ENCODE measurements around the gene MAP1B. TPM values are rescaled to one million over a fixed set of nuclear protein-coding genes. Genes with fewer than 3 reads are reported as not detected.

The MAP1B gene
- total RNA-seq, 1 experiment from 2014 or later = not detected

DNA sequence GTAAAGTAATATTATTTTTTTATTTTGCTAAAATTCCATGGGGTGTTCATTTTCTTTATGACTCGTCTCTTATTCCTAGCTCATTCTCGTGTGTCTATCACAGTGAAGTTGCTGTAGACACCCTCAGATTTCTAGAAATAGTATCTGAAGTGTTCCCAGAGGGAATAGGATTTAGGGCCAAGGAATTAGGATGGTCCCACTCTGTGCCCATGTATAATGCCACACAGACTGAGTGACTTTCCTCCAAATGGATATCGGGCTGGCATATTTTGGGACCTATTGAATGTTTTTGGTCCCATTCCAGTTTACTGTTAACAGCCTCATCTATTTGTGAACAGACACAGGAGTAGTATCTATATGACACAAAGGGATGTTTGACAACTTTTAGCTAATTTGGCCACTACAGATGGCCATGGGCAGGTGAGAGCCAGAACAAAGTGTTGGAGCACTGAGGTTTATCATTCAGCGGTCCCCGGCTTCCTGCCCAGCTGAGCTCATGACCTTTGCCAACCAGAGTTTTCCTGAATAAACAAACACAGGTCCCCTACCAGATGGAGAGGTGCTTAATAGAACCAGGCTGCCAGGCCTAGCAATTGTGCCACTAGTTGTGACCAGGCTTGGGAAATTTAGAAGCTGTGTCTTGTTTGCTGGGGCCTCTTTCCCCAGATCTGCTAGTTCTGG, 46.9 kb downstream of the MAP1B start:
- H2AFZ ChIP-seq (ENCODE audit: low read length) = no peak overlapping the region
- no peak for DNase-seq
- no peaks in the 10 kb centered on the region for H4K20me1 ChIP-seq (ENCODE audit: insufficient read depth, low read depth, low read length)
- no peaks in the 10 kb centered on the region for H3K9me3 ChIP-seq (ENCODE audit: low read length)
- no peaks in the 10 kb centered on the region for H3K27me3 ChIP-seq (ENCODE audit: low read length)
- H3K9ac ChIP-seq (ENCODE audit: low read length) = no peak overlapping the region
- H3K4me3 ChIP-seq (ENCODE audit: low read length) = no peak overlapping the region
- H3K9me2 ChIP-seq (replicated peaks; ENCODE audit: insufficient read depth, low read length) = no peaks in the 10 kb centered on the region
- no peaks in the 10 kb centered on the region for H3K79me2 ChIP-seq (ENCODE audit: low read length)
- no peaks in the 10 kb centered on the region for H3K4me1 ChIP-seq (ENCODE audit: low read length)
- H3K36me3 ChIP-seq (ENCODE audit: insufficient read depth, low read length) = no peaks in the 10 kb centered on the region
- H3K4me2 ChIP-seq (ENCODE audit: low read depth, low read length, poor library complexity, severe bottlenecking) = no peak overlapping the region
- no peak overlapping the region for H3K27ac ChIP-seq (ENCODE audit: low read length)

DNA sequence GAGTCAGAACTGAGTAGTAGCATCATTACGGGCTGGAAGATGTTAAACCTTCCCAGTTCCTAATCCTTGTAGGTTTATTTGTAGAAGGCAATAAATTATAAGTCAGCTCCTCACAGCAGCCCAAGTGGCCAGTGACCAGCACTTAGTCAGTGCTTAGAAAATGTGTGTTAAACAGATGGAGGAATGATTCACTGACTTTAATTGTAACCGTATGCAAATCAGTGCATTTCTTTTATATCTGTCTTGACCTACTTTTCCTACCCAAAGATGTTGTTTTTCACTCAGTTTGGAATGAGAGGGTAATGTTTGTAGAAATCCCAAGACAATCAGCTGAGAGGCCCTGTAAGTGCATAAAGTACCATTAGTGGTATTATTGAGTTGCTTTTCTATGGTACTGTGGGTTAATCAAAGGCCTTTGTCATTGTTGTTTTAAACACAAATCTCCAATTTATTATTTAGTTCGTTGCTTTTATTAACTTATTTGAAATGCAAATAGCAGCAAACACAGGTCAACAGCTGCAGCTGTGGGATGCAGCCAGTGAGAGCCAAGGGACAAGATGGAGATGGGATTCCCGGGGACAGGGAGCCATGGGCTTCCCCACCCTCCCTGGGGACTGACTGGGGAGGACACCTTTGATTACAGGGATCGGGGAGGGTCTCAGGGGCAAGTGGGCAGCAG, 49.8 kb downstream of the MAP1B start:
- Histone ChIP-seq H3K4me1 (ENCODE audit: low read length) (no peaks in the 10 kb centered on the region), H3K9ac (ENCODE audit: low read length) (no peak overlapping the region), H3K36me3 (ENCODE audit: insufficient read depth, low read length) (no peaks in the 10 kb centered on the region), H2AFZ (ENCODE audit: low read length) (no peak overlapping the region), H3K9me3 (ENCODE audit: low read length) (no peaks in the 10 kb centered on the region), H3K79me2 (ENCODE audit: low read length) (no peaks in the 10 kb centered on the region), H3K27ac (ENCODE audit: low read length) (no peak overlapping the region), H3K4me2 (ENCODE audit: low read depth, low read length, poor library complexity, severe bottlenecking) (no peak overlapping the region), H3K9me2 (replicated peaks; ENCODE audit: insufficient read depth, low read length) (no peaks in the 10 kb centered on the region), H4K20me1 (ENCODE audit: insufficient read depth, low read depth, low read length) (no peaks in the 10 kb centered on the region), H3K4me3 (ENCODE audit: low read length) (no peak overlapping the region), H3K27me3 (ENCODE audit: low read length) (no peaks in the 10 kb centered on the region)
- no peak for DNase-seq

DNA sequence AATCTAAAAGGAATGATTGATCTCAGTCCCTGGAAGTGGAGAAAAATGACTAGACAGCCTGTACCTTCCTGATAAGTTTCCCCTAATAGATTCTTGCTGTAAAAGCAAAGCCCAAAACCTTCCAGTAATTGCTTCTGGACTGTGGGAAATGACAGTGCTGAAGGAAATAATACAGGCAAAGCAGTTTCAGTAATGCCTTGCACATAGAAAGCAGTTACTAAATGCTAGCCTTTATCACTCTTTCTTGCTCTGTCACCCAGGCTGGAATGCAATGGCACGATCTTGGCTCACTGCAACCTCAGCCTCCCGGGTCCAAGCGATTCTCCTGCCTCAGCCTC, 50.3 kb downstream of the MAP1B start:
- Histone ChIP-seq H3K9me2 (replicated peaks; ENCODE audit: insufficient read depth, low read length) (no peaks in the 10 kb centered on the region), H3K4me3 (ENCODE audit: low read length) (no peak overlapping the region), H3K27ac (ENCODE audit: low read length) (no peak overlapping the region), H3K4me1 (ENCODE audit: low read length) (no peaks in the 10 kb centered on the region), H3K27me3 (ENCODE audit: low read length) (no peaks in the 10 kb centered on the region), H3K9ac (ENCODE audit: low read length) (no peak overlapping the region), H3K4me2 (ENCODE audit: low read depth, low read length, poor library complexity, severe bottlenecking) (no peak overlapping the region), H4K20me1 (ENCODE audit: insufficient read depth, low read depth, low read length) (no peaks in the 10 kb centered on the region), H3K79me2 (ENCODE audit: low read length) (no peaks in the 10 kb centered on the region), H3K9me3 (ENCODE audit: low read length) (no peaks in the 10 kb centered on the region), H2AFZ (ENCODE audit: low read length) (no peak overlapping the region), H3K36me3 (ENCODE audit: insufficient read depth, low read length) (no peaks in the 10 kb centered on the region)
- no peak for DNase-seq

DNA sequence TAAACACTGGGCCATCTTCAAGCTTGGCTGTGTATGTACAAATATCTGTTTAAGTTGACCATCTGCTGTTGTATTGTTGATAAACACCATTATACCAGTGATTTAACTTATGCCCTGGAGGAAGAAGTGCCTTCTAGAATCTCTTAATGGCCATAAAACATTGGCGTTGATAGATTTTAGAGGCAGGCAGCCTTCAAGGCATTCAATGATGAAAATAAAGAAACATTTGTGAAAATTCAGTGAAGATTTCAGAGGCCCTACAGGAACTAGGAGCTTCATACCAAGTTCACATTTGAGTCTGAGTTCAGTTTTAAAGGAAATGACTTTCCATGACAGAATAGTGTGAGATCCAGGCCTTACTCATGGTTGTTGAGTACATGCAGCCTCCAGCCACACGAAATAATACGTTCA, 52.2 kb downstream of the MAP1B start:
- H4K20me1 ChIP-seq (ENCODE audit: insufficient read depth, low read depth, low read length) = no peaks in the 10 kb centered on the region
- H3K36me3 ChIP-seq (ENCODE audit: insufficient read depth, low read length) = no peaks in the 10 kb centered on the region
- no peaks in the 10 kb centered on the region for H3K9me3 ChIP-seq (ENCODE audit: low read length)
- H3K27ac ChIP-seq (ENCODE audit: low read length) = no peak overlapping the region
- no peak for DNase-seq
- H3K4me1 ChIP-seq (ENCODE audit: low read length) = no peaks in the 10 kb centered on the region
- no peak overlapping the region for H3K9ac ChIP-seq (ENCODE audit: low read length)
- no peaks in the 10 kb centered on the region for H3K27me3 ChIP-seq (ENCODE audit: low read length)
- H3K4me3 ChIP-seq (ENCODE audit: low read length) = no peak overlapping the region
- H3K9me2 ChIP-seq (replicated peaks; ENCODE audit: insufficient read depth, low read length) = no peaks in the 10 kb centered on the region
- no peaks in the 10 kb centered on the region for H3K79me2 ChIP-seq (ENCODE audit: low read length)
- no peak overlapping the region for H2AFZ ChIP-seq (ENCODE audit: low read length)
- H3K4me2 ChIP-seq (ENCODE audit: low read depth, low read length, poor library complexity, severe bottlenecking) = no peak overlapping the region

DNA sequence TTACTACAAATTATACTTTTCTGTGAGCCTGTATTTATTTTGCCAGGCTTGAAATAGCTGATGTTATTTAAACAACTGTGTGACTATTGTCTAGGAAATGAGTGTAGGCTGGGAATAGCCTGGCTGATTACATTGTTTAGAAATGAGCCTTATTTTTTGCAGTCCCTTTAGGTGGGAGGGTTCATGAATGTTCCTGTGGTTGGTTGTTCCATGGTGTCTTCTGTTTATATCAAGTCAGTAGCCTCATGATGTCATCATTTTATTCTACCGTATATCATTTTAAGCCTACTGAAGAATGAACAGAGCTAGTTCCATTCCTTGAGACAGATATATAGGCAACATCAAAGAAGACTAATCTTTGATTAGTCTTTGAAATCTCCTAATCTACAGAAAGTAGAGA, 53.1 kb downstream of the MAP1B start:
- Histone ChIP-seq H3K79me2 (ENCODE audit: low read length) (no peaks in the 10 kb centered on the region), H3K4me3 (ENCODE audit: low read length) (no peak overlapping the region), H3K27me3 (ENCODE audit: low read length) (no peaks in the 10 kb centered on the region), H3K4me2 (ENCODE audit: low read depth, low read length, poor library complexity, severe bottlenecking) (no peak overlapping the region), H3K9me3 (ENCODE audit: low read length) (no peaks in the 10 kb centered on the region), H3K9ac (ENCODE audit: low read length) (no peak overlapping the region), H3K27ac (ENCODE audit: low read length) (no peak overlapping the region), H3K9me2 (replicated peaks; ENCODE audit: insufficient read depth, low read length) (no peaks in the 10 kb centered on the region), H3K36me3 (ENCODE audit: insufficient read depth, low read length) (no peaks in the 10 kb centered on the region), H3K4me1 (ENCODE audit: low read length) (no peaks in the 10 kb centered on the region), H4K20me1 (ENCODE audit: insufficient read depth, low read depth, low read length) (no peaks in the 10 kb centered on the region), H2AFZ (ENCODE audit: low read length) (no peak overlapping the region)
- no peak for DNase-seq

DNA sequence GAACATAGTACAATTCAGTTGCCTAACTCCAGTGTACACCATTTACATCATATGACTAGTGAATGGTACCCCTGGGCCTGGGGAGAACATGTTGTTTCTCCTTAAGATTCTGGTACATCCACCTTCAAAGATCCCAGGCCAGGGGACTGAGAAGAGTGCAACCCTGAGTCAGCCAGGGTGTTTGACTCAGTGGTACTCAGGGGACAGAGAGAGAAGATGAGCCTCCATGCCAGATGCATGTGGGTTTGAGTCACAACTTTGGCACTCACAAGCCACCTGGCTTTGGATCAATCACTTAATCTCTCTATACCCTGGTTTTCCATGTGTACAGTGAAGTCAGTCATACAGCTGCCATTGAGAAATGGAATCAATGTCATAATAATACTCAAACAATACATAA, 53.7 kb downstream of the MAP1B start:
- H3K36me3 ChIP-seq (ENCODE audit: insufficient read depth, low read length) = no peaks in the 10 kb centered on the region
- H3K27ac ChIP-seq (ENCODE audit: low read length) = no peak overlapping the region
- no peak overlapping the region for H3K4me3 ChIP-seq (ENCODE audit: low read length)
- no peak overlapping the region for H3K4me2 ChIP-seq (ENCODE audit: low read depth, low read length, poor library complexity, severe bottlenecking)
- H3K9ac ChIP-seq (ENCODE audit: low read length) = no peak overlapping the region
- H3K4me1 ChIP-seq (ENCODE audit: low read length) = no peaks in the 10 kb centered on the region
- H2AFZ ChIP-seq (ENCODE audit: low read length) = no peak overlapping the region
- H4K20me1 ChIP-seq (ENCODE audit: insufficient read depth, low read depth, low read length) = no peaks in the 10 kb centered on the region
- no peaks in the 10 kb centered on the region for H3K27me3 ChIP-seq (ENCODE audit: low read length)
- no peaks in the 10 kb centered on the region for H3K9me3 ChIP-seq (ENCODE audit: low read length)
- H3K9me2 ChIP-seq (replicated peaks; ENCODE audit: insufficient read depth, low read length) = no peaks in the 10 kb centered on the region
- no peak for DNase-seq
- no peaks in the 10 kb centered on the region for H3K79me2 ChIP-seq (ENCODE audit: low read length)

DNA sequence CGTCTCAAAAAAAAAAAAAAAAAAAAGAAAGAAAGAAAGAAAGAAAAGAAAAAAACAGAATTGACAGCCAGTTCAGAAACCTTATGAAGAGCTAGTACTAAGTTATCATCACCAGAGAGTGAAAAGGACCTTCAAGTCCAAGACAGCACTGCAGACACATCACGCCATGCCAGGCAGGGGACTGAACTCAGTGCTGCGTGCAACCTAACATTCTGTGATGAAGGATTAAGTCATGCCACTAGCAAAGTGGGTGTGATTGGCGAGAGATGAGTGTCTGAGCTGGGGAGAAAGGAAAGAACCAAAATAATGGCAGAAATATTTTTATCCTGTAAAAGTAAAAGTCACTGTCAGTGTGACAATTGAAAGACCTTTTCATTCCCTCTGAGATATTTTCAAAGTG, 54.7 kb downstream of the MAP1B start:
- no peaks in the 10 kb centered on the region for H4K20me1 ChIP-seq (ENCODE audit: insufficient read depth, low read depth, low read length)
- H2AFZ ChIP-seq (ENCODE audit: low read length) = no peak overlapping the region
- H3K4me1 ChIP-seq (ENCODE audit: low read length) = no peaks in the 10 kb centered on the region
- H3K9me3 ChIP-seq (ENCODE audit: low read length) = no peaks in the 10 kb centered on the region
- no peak overlapping the region for H3K9ac ChIP-seq (ENCODE audit: low read length)
- H3K4me3 ChIP-seq (ENCODE audit: low read length) = no peak overlapping the region
- H3K79me2 ChIP-seq (ENCODE audit: low read length) = no peaks in the 10 kb centered on the region
- no peak for DNase-seq
- H3K9me2 ChIP-seq (replicated peaks; ENCODE audit: insufficient read depth, low read length) = no peaks in the 10 kb centered on the region
- no peak overlapping the region for H3K4me2 ChIP-seq (ENCODE audit: low read depth, low read length, poor library complexity, severe bottlenecking)
- no peaks in the 10 kb centered on the region for H3K27me3 ChIP-seq (ENCODE audit: low read length)
- no peaks in the 10 kb centered on the region for H3K36me3 ChIP-seq (ENCODE audit: insufficient read depth, low read length)
- H3K27ac ChIP-seq (ENCODE audit: low read length) = no peak overlapping the region

DNA sequence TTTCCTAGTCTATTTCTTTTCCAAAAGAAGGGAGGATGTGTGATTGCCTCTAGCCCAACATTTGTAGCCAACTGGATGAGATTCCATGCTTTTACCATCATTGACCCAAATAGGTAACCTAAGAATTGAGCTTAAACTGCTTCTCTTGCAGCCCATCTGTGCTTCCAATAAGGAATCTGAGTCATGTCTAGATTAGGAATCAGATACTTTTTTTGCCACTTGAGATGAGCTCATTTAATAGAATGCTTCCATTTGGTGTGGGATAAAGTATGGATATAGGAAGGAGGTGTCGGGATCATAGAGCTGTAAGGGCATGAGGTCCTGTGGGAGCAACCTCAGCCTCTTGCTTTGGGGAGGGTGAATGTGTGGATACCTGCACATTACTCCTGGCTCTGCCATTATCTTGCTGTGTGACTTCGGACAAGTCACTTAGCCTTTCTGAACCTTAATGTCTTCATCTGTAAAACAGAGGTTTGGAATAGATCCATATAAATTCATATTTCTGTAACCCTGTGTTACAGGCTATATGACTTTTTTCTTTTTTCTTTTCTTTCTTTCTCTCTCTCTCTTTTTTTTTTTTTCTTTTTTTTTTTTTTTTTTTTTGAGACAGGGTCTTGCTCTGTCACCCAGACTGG, 56.2 kb downstream of the MAP1B start:
- no peak overlapping the region for H3K4me2 ChIP-seq (ENCODE audit: low read depth, low read length, poor library complexity, severe bottlenecking)
- no peaks in the 10 kb centered on the region for H3K27me3 ChIP-seq (ENCODE audit: low read length)
- H3K4me1 ChIP-seq (ENCODE audit: low read length) = no peaks in the 10 kb centered on the region
- H3K9me3 ChIP-seq (ENCODE audit: low read length) = no peaks in the 10 kb centered on the region
- no peaks in the 10 kb centered on the region for H3K9me2 ChIP-seq (replicated peaks; ENCODE audit: insufficient read depth, low read length)
- no peak overlapping the region for H3K9ac ChIP-seq (ENCODE audit: low read length)
- H3K79me2 ChIP-seq (ENCODE audit: low read length) = no peaks in the 10 kb centered on the region
- H3K36me3 ChIP-seq (ENCODE audit: insufficient read depth, low read length) = no peaks in the 10 kb centered on the region
- H2AFZ ChIP-seq (ENCODE audit: low read length) = no peak overlapping the region
- no peak overlapping the region for H3K27ac ChIP-seq (ENCODE audit: low read length)
- no peak for DNase-seq
- H4K20me1 ChIP-seq (ENCODE audit: insufficient read depth, low read depth, low read length) = no peaks in the 10 kb centered on the region
- H3K4me3 ChIP-seq (ENCODE audit: low read length) = no peak overlapping the region
